ENCODE measurements around the gene RAB26.
"Not testable (repeated sequence)": the region's sequence is repeated elsewhere in the genome, so short reads cannot be mapped to it uniquely, and the experiment has no call there.

DNA sequence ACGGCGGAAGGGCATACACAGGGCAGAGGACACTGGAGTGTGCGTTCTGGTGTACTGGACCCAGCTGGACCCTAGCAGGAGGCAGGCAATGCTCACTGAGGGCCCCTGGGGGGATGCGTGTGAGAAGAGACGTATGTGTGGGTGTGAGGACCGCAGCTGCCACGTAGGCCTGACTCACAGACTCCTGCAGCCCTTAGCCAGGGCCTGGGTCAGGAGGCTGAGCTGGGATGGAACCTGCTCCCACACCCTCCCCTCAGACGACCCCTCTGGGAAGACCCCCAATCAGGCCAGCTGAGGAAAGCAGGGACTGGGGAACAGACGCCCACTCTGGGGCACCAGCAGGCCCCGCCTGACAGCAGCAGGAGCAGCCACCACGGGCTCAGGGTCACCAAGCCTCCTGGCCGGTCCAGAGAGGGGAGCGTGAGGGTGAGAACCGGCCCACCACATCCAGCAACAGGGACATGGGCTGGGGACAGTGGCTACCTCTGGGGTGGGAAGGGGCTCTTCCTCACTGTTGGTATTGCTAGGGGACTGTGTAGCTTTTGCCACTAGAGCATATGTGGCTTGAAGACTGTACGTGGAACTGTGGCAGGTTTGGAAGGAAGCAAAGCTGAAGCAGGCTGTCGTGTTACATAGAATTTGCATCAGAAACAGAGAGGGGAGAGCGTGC, 41.2 kb upstream of the RAB26 start:
- TF ChIP-seq, protein P1, sequence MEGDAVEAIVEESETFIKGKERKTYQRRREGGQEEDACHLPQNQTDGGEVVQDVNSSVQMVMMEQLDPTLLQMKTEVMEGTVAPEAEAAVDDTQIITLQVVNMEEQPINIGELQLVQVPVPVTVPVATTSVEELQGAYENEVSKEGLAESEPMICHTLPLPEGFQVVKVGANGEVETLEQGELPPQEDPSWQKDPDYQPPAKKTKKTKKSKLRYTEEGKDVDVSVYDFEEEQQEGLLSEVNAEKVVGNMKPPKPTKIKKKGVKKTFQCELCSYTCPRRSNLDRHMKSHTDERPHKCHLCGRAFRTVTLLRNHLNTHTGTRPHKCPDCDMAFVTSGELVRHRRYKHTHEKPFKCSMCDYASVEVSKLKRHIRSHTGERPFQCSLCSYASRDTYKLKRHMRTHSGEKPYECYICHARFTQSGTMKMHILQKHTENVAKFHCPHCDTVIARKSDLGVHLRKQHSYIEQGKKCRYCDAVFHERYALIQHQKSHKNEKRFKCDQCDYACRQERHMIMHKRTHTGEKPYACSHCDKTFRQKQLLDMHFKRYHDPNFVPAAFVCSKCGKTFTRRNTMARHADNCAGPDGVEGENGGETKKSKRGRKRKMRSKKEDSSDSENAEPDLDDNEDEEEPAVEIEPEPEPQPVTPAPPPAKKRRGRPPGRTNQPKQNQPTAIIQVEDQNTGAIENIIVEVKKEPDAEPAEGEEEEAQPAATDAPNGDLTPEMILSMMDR (IDR thresholded peaks at IDR 0.05): not testable (repeated sequence)
- not testable (repeated sequence) for TF ChIP-seq EP300, POLR2A (IDR thresholded peaks at IDR 0.05)

Data from ovary (tissue), 3 donors.